GM18502 (cell line): Measurements from ENCODE around the gene NUCB1.
"Not testable (repeated sequence)": the region's sequence is repeated elsewhere in the genome, so short reads cannot be mapped to it uniquely, and the experiment has no call there.

Experiments used
- ATAC-seq: cut with Tn5 transposase; IDR thresholded peaks from one replicate; pipeline ENCODE4 v1.9.1; 2021; ENCODE audit warnings: mild to moderate bottlenecking; ENCODE audit not compliant: unreplicated experiment, poor library complexity

NUCB1 gene

DNA sequence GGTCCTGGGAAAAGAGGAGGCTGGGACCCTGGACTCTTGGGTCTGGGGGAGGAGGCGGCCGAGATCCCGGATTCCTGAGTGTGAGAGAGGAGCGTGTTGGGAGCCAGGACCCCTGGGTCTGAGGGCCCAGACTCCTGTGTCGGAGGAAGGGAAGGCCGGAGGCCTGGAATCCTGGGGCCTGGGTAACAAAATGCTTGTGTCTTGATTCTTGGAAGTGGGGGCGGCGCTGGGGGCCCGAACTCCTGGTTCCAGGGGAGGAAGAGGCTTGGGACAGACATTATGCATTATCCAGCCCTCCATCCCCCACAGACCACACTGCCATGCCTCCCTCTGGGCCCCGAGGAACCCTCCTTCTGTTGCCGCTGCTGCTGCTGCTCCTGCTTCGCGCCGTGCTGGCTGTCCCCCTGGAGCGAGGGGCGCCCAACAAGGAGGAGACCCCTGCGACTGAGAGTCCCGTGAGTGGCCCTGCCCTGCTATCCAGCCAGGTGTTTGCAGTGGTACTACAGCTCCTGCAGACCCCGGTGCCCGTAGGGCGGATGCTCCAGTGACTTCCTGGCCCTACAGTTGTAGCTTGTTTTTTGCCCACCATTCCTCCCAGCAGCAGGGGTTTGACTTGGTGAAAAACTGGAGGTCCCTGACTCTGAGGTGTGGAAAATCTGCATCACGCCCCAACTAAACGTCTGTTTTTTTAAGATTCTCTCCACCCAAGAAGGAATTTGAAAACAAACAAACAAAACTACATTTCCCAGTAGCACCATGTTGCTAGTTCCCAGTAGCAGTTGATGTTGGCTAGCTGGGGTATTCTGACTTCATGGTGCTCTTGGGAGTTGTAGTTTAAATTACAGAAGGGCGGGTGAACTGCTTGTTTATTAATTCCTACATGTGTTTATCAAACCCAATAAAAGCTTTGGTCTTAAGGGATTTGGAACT lies 630 bp downstream of the NUCB1 start:
- ATAC-seq: no peak

DNA sequence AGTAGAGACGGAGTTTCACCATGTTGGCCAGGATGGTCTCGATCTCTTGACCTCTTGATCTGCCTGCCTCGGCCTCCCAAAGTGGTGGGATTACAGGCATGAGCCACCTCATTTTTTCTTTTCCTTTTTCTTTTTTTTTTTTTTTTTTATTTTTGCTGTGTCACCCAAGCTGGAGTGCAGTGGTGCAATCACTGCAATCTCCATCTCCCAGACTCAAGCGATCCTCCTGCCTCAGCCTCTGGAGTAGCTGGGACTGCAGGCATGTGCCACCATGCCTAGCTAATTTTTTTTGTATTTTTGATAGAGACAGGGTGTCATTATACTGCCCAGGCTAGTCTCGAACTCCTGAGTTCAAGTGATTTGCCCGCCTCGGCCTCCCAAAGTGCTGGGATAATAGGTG lies 2.2 kb downstream of the NUCB1 start:
- not testable (repeated sequence) for ATAC-seq

DNA sequence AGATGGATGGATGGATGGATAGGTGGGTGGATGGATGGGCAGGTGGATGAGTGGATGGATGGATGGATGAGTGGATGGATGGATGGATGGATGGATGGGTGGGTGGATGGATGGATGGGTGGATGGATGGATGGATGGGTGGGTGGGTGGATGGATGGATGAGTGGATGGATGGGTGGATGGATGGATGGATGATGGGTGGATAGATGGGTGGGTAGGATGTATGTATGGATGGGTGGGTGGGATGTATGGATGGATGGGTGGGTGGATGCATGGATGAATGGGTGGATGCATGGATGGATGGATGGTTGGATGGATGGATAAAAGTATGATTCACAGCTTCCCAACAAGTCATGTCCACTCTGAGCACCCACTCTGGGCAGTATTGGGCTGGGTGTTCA lies 3.7 kb downstream of the NUCB1 start:
- ATAC-seq: not testable (repeated sequence)

DNA sequence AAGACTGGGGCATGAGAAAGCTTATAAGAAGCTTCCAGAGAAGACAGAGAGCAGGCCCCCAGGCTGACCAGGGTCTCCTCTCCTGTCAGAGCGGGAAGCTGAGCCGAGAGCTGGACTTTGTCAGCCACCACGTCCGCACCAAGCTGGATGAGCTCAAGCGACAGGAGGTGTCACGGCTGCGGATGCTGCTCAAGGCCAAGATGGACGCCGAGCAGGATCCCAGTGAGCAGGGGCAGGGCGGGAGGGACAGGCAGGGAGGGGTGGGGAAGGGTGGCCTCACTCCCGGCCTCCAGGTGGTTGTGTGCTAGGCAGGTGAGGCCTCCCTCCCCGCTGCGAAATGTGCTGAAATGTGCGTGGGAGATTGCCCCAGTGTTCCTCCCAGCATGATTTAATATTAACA lies 5.6 kb downstream of the NUCB1 start:
- no peak for ATAC-seq

DNA sequence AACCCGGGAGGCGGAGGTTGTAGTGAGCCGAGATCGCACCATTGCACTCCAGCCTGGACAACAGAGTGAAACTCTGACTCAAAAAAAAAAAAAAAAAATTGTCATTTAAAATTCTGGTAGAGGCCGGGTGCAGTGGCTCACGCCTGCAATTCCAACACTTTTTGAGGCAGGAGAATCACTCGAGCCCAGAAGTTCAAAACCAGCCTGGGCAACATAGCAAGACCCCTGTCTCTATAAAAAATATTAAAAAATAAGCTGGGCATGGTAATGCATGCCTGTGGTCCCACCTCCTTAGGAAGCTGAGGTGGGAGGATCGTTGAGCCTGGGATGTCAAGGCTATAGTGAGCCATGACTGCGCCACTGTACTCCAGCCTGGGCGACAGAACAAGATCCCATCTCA lies 6.2 kb downstream of the NUCB1 start:
- ATAC-seq: no peak

DNA sequence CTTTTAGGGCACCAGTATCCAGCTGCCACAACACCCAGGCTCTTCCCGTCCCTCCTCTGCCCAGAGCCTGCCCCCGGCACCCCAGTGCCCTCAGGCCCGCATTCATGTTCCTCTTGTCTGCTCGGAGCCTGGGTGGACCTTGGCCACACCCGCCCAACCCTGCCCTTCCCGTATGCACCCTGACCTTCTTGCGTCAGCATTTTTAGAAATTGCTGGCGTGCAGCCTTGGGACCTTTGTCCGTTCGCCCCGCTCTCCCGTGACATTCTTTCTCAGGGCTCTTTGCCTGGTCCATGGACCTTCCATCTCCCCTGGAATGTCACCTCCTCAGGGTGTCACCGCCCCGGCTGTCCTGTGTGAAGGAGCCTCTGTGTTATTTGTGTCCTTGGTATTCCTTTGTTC lies 7.6 kb downstream of the NUCB1 start:
- no peak for ATAC-seq

DNA sequence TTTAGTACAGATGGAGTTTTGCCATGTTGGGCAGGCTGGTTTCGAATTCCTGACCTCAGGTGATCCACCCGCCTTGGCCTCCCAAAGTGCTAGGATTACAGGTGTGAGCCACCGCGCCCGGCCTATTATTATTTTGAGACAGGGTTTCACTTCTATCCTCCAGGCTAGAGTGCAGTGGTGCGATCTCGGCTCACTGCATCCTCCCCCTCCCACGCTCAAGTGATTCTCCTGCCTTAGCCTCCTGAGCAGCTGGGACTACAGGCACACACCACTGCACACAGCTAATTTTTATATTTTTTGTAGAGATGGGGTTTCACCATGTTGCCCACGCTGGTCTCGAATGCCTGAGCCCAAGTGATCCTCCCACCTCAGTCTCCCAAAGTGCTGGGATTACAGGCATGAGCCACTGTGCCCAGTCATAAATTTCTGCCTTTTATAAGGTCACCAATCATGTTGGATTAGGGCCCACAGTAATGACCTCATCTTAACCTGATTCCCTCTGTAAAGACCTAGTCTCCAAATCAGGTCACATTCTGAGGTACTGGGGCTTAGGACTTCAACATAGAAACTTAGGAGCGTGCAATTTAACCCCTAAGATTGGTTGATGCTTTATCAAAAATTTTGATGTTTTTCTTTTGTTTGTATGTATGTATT lies 9.4 kb downstream of the NUCB1 start:
- not testable (repeated sequence) for ATAC-seq

DNA sequence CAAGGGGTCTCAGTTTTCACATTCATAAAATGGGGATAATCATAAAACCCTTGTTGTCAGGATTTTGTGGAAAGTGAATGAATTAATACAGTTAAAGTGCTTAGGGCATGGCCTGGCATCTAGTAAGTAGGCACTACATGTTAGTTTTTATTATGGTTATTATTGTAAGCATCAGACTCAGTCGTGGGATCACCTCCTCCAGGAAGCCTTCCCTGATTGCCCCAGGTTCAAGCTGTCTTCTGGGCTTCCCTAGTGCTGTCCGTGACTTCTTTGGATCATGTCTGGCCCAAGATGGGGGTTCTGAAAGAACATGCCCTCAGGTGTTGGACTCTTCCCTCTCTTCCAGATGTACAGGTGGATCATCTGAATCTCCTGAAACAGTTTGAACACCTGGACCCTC lies 10.7 kb downstream of the NUCB1 start:
- no peak for ATAC-seq

DNA sequence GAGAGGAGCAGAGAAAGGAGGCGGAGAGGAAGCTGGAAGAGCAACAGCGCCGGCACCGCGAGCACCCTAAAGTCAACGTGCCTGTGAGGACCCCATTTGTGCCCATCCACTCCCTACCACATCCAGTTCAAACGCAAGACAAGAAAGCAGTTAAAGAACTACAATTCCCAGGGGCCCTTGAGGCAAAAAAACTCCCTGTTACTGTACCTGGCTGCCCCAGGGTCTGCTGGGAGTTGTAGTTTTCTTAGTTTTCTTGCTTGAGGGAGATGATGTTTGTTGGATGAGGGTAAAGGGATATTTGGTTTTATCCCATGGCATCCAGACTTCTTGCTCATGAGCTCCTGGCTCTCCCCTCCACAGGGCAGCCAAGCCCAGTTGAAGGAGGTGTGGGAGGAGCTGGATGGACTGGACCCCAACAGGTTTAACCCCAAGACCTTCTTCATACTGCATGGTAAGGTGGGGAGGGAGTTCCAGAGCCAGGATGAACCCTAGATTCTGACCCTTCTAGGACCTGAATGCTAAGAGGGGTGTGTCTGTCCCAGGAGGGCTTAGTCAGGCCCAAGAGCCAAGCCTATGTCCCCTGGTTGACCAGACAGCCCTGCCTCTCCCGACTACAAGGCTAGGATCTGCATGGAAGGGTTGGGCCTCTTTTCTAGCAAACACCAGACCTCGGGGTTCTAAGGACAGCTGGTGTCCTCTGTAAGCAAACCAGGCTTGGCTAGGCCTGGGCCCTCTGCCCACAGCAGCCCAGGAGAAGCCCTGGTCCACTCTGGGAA lies 13.2 kb downstream of the NUCB1 start:
- no peak for ATAC-seq

DNA sequence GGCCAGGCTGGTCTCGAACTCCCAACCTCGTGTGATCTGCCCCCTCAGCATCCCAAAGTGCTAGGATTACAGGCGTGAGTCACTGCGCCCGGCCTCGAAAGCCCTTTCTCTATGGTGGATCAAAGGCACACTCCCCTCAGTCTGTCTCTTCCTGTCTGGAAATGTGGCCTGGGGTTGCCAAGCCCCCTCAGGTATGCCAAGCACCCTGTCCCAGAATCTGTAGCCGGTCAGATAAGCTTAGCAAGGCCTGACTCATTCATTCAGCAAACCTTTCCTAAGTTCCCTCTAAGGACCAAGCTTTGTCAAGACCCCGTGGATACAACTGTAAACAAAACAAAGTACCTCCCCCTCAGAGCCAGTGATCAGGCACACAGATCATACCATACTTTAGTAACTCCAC lies 14.1 kb downstream of the NUCB1 start:
- ATAC-seq: no peak

DNA sequence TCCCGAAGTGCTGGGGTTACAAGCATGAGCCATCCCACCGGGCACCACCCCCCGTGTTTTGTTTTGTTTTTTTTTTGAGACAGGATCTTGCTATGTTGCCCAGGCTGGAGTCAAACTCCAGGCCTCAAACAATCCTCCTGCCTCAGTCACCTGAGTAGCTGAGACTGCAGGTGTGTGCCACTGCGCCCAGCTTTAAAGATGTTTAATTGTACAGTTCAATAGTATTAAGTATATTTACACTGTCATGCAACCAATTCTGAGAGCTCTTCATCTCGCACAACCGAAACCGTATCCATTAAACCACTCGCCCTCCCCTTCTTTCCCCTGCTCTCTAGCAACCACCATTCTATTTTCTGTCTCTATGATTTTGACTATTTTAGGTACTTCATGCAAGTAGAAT lies 15.6 kb downstream of the NUCB1 start:
- no peak for ATAC-seq

DNA sequence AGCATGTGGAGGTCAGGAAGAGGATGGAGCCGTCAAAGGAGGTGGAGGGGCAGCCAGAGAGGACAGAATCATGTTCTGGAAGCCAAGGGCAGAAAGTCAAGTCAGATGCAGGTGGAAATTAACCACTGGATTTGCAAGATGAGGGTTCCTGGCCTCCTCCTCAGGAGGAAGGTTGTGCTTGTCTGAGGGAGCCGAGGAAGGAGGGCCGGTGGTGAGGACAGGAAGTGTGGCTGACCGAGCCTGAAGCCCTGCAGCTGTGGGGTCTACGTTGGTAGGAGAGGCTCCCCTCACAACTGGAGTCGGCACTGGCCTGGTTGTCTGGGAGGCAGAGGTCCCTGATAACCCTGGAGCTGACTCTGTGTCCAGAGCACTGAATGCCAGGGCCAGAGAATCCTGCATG lies 18.0 kb downstream of the NUCB1 start:
- no peak for ATAC-seq

DNA sequence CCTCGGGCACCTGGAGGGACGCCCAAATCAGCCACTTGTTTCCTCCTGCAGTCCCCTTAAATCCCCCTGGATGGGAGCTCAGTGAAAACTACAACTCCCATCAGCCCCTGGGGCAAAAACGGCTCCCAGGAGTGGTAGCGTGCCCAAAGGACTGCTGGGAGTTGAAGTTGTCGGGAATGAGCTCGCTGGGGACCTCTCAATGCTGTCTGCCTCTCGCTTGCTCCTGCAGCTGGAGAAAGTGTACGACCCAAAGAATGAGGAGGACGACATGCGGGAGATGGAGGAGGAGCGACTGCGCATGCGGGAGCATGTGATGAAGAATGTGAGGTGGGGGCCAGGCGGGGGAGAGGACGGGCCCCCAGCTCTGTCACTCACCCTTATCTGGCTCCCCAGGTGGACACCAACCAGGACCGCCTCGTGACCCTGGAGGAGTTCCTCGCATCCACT lies 18.7 kb downstream of the NUCB1 start:
- no peak for ATAC-seq

DNA sequence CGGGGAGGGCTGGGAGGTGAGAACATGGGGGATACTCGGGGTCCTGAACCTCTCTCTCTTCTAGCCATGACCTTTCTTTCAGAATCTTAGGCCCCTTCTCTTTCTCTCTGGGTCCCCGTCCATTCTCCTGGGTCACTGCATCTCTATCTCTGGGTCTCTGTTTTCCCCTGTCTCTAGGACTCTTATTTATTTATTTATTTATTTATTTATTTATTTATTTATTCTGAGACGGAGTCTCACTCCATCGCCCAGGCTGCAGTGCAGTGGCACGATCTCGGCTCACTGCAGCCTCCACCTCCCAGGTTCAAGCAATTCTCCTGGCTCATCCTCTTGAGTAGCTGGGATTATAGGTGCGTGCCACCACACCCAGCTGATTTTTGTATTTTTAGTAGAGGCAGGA lies 19.2 kb downstream of the NUCB1 start:
- not testable (repeated sequence) for ATAC-seq

DNA sequence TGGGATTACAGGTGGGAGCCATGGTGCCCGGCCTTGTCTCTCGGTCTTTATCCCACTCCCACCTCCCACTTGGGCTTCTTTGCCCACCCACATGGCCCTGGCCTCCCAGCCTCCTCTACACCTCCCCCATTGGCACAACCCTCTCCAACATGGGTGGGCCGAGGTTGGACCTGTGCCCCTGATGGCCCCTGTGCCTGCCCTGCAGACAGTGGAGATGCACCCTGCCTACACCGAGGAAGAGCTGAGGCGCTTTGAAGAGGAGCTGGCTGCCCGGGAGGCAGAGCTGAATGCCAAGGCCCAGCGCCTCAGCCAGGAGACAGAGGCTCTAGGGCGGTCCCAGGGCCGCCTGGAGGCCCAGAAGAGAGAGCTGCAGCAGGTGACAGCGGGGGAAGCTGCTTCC lies 20.8 kb downstream of the NUCB1 start:
- ATAC-seq: no peak

DNA sequence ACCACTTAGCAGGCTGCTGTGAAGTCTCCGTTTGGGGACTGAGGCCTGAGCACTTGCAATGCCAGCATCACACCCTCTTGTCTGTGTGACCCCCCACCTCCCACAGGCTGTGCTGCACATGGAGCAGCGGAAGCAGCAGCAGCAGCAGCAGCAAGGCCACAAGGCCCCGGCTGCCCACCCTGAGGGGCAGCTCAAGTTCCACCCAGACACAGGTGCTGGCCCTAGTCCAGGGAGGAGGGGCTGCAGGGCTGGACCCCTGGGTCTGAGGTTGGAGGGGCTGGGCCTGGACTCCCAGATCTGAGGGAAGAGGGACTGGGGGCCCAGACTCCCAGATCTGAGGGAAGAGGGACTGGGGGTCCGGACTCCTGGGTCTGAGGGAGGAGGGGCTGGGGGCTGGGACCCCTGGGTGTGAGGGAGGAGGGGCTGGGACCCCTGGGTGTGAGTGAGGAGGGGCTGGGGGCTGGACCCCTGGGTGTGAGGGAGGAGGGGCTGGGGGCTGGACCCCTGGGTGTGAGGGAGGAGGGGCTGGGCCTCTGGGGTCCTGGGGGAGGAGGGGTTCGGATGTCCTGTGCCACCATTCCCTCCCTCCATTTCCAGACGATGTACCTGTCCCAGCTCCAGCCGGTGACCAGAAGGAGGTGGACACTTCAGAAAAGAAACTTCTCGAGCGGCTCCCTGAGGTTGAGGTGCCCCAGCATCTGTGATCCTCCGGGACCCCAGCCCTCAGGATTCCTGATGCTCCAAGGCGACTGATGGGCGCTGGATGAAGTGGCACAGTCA lies 21.8 kb downstream of the NUCB1 start:
- no peak for ATAC-seq

DNA sequence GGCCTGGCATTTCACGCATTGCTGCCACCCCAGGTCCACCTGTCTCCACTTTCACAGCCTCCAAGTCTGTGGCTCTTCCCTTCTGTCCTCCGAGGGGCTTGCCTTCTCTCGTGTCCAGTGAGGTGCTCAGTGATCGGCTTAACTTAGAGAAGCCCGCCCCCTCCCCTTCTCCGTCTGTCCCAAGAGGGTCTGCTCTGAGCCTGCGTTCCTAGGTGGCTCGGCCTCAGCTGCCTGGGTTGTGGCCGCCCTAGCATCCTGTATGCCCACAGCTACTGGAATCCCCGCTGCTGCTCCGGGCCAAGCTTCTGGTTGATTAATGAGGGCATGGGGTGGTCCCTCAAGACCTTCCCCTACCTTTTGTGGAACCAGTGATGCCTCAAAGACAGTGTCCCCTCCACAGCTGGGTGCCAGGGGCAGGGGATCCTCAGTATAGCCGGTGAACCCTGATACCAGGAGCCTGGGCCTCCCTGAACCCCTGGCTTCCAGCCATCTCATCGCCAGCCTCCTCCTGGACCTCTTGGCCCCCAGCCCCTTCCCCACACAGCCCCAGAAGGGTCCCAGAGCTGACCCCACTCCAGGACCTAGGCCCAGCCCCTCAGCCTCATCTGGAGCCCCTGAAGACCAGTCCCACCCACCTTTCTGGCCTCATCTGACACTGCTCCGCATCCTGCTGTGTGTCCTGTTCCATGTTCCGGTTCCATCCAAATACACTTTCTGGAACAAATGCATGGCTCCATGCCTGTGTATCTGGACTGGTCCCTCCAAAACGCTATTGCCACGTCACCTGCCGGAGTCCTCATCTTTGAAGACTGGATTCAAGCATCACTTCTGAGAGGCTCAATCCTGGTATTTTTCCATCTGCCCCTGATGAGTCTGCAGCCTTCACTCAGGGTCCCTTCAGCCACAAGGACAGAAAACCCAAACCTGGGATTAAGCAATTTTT lies 22.7 kb downstream of the NUCB1 start:
- ATAC-seq: no peak

DNA sequence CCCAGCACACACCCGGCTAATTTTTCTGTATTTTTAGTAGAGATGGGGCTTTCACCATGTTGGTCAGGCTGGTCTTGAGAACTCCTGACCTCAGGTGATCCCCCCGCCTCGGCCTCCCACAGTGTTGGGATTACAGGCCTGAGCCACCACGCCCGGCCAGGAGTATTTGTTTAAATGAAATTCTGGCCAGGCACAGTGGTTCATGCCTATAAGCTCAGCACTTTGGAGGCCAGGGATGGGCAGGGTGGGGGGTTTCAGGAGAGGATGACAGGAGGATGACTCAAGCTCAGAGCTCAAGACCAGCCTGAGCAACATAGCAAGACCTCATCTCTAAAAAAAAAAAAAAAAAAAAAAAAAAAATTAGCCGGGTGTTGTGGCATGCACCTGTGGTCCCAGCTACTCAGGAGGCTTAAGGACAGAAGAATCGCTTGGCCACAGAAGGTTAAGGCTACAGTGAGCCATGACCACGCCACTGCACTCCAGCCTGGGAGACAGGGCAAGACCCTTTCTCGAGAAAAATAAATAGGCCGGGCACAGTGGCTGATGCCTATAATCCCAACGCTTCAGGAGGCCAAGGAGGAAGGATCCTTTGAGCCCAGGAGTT lies 25.2 kb downstream of the NUCB1 start:
- no peak for ATAC-seq

DNA sequence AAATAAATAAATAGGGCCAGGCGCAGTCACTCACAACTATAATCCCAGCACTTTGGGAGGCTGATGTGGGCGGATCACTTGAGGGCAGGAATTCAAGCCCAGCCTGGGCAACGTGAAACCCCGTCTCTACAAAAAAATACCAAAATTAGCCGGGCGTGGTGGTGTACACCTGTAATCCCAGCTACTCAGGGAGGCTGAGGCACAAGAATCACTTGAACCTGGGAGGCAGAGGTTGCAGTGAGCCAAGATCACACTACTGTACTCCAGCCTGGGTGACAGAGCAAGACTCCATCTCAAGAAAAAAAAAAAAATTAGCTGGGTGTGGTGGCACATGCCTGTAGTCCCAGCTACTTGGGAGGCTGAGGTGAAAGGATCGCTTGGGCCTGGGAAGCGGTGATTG lies 25.8 kb downstream of the NUCB1 start:
- ATAC-seq: not testable (repeated sequence)
